GM12878 (cell line): ENCODE results near the gene NDUFV2. TPM values are rescaled to one million over a fixed set of nuclear protein-coding genes. Genes with fewer than 3 reads are reported as not detected.

Experiments used
- ATAC-seq: fragments of 200-7000 bp; cut with Tn5 transposase; 3 replicates; pipeline ENCODE4 v1.9.1; 2020; ENCODE audit warnings: mild to moderate bottlenecking, moderate library complexity
- BruUV-seq: library from RNA; stranded (reverse); fragments of 400-500 nt; replicated peaks from 2 replicates; lab custom pipeline; 2021; lab: Mats Ljungman, UMichigan
- CTCF ChIA-PET: fragments of 300-600 bp; sonication (Branson Sonifier 250); formaldehyde crosslinking; extraction: SDS; loops from one replicate; lab custom pipeline; 2021; ENCODE audit warnings: inconsistent platforms; lab: Yijun Ruan, JAX
- POLR2A ChIA-PET: fragments of 350-600 bp; formaldehyde crosslinking; extraction: SDS; loops from one replicate; lab custom pipeline; 2021; ENCODE audit warnings: inconsistent platforms; lab: Charles Lee
- RAD21 ChIA-PET: fragments of 300-600 bp; sonication (Branson Sonifier 250); formaldehyde crosslinking; loops from one replicate; lab custom pipeline; 2023; ENCODE audit warnings: antibody characterized with exemption; ENCODE audit not compliant: unreplicated experiment; lab: Charles Lee
- SMC1A ChIA-PET: fragments of 300-600 bp; sonication (Branson Sonifier 250); formaldehyde crosslinking; loops from one replicate; lab custom pipeline; 2023; ENCODE audit not compliant: unreplicated experiment, uncharacterized antibody; lab: Charles Lee
- DNase-seq: peaks from one replicate; pipeline ENCODE4 v3.0.0-alpha.2; 2011; ENCODE audit warnings: low read depth, low spot score
- FAIRE-seq: peaks from 3 replicates; lab custom pipeline; 2011; peaks lifted over from hg19 to GRCh38; lab: Jason Lieb, UNC
- H2AFZ ChIP-seq: 2 replicates; pipeline ENCODE4 v1.6.0; 2011; ENCODE audit warnings: low read depth, low read length, control low read depth; ENCODE audit not compliant: control insufficient read depth
- H3K27ac ChIP-seq: 2 replicates; pipeline ENCODE4 v1.5.1; 2011; ENCODE audit warnings: control low read depth; ENCODE audit not compliant: control insufficient read depth, insufficient read depth
- H3K27me3 ChIP-seq, 2 experiments: replicated peaks in 1 of 2; 2 replicates each; pipeline versions ENCODE4 v1.6.0 to v1.6.1; 2011; ENCODE audit warnings: low read length in 1 of 2; ENCODE audit not compliant: control insufficient read depth in 2 of 2, insufficient read depth in 2 of 2
- H3K36me3 ChIP-seq, 2 experiments: 2 replicates each; pipeline ENCODE4 v1.5.1; 2011; ENCODE audit warnings: low read length in 1 of 2; ENCODE audit not compliant: control insufficient read depth in 2 of 2, insufficient read depth in 2 of 2
- H3K4me1 ChIP-seq: 2 replicates; pipeline ENCODE4 v1.6.1; 2011; ENCODE audit warnings: mild to moderate bottlenecking, low read length, moderate library complexity, mixed read lengths; ENCODE audit not compliant: control insufficient read depth, insufficient read depth
- H3K4me2 ChIP-seq: 2 replicates; pipeline ENCODE4 v1.6.0; 2011; ENCODE audit warnings: control low read depth; ENCODE audit not compliant: control insufficient read depth, insufficient read depth
- H3K4me3 ChIP-seq: fragments of 200-600 bp; sonication (generic); 2 replicates; pipeline ENCODE4 v1.5.1; 2016
- H3K79me2 ChIP-seq: 2 replicates; pipeline ENCODE4 v1.6.0; 2011; ENCODE audit warnings: low read length; ENCODE audit not compliant: control insufficient read depth, insufficient read depth
- H3K9ac ChIP-seq: 2 replicates; pipeline ENCODE4 v1.8.0; 2011; ENCODE audit warnings: low read length, control low read depth, mixed read lengths; ENCODE audit not compliant: control insufficient read depth, insufficient read depth
- H3K9me3 ChIP-seq: replicated peaks from 3 replicates; pipeline ENCODE4 v1.5.1; 2011; ENCODE audit warnings: mild to moderate bottlenecking, low read length; ENCODE audit not compliant: control insufficient read depth, insufficient read depth
- H4K20me1 ChIP-seq: 2 replicates; pipeline ENCODE4 v1.6.0; 2011; ENCODE audit not compliant: control insufficient read depth, insufficient read depth
- ATF2 ChIP-seq: IDR thresholded peaks from 2 replicates; pipeline ENCODE4 v1.6.1; 2012; ENCODE audit warnings: low read length, inconsistent platforms
- ATF3 ChIP-seq: IDR thresholded peaks from 2 replicates; pipeline ENCODE4 v1.6.1; 2011; ENCODE audit warnings: low read depth, mild to moderate bottlenecking, low read length, moderate library complexity, borderline replicate concordance; ENCODE audit errors: extremely low read depth
- ATF7 ChIP-seq: fragments of 450-650 bp; IDR thresholded peaks from 2 replicates; pipeline ENCODE4 v1.6.1; 2016; ENCODE audit warnings: low read depth, mild to moderate bottlenecking
- BACH1 ChIP-seq: fragments of 450-650 bp; IDR thresholded peaks from 2 replicates; pipeline ENCODE4 v1.6.1; 2017; ENCODE audit warnings: mild to moderate bottlenecking, borderline replicate concordance
- BRCA1 ChIP-seq: IDR thresholded peaks from 2 replicates; pipeline ENCODE4 v1.6.1; 2011; ENCODE audit warnings: low read depth, low read length, improper control_type of control experiment
- GABPA ChIP-seq: IDR thresholded peaks from 2 replicates; pipeline ENCODE4 v1.6.1; 2014; ENCODE audit warnings: antibody characterized with exemption, low read depth, mild to moderate bottlenecking, inconsistent platforms
- IRF3 ChIP-seq: fragments of 450-650 bp; IDR thresholded peaks from 2 replicates; pipeline ENCODE4 v1.6.1; 2014; ENCODE audit warnings: mild to moderate bottlenecking
- MEF2B ChIP-seq: fragments of 450-650 bp; IDR thresholded peaks from 2 replicates; pipeline ENCODE4 v1.6.1; 2018; ENCODE audit warnings: mild to moderate bottlenecking, moderate library complexity; ENCODE audit not compliant: partially characterized antibody, poor library complexity, severe bottlenecking
- MTA2 ChIP-seq: fragments of 450-650 bp; IDR thresholded peaks from 2 replicates; pipeline ENCODE4 v1.6.1; 2016; ENCODE audit warnings: low read depth, mild to moderate bottlenecking, moderate library complexity
- NFYB ChIP-seq: IDR thresholded peaks from 2 replicates; pipeline ENCODE4 v1.6.1; 2011; ENCODE audit warnings: low read depth, mild to moderate bottlenecking, low read length, improper control_type of control experiment, moderate library complexity; ENCODE audit not compliant: insufficient read depth
- NR2F1 ChIP-seq: fragments of 450-650 bp; conservative IDR thresholded peaks from 2 replicates; pipeline ENCODE4 v1.6.1; 2017; ENCODE audit warnings: mild to moderate bottlenecking
- PKNOX1 ChIP-seq: fragments of 450-650 bp; IDR thresholded peaks from 2 replicates; pipeline ENCODE4 v1.6.1; 2016; ENCODE audit warnings: mild to moderate bottlenecking
- POLR2AphosphoS5 ChIP-seq: IDR thresholded peaks from 2 replicates; pipeline ENCODE4 v1.6.1; 2011; ENCODE audit warnings: mild to moderate bottlenecking, low read length, inconsistent platforms
- SPI1 ChIP-seq: IDR thresholded peaks from 2 replicates; pipeline ENCODE4 v1.6.1; 2011; ENCODE audit warnings: low read depth, mild to moderate bottlenecking, low read length, moderate library complexity, borderline replicate concordance; ENCODE audit not compliant: insufficient read depth
- TARDBP ChIP-seq: IDR thresholded peaks from 2 replicates; pipeline ENCODE4 v1.6.1; 2016; ENCODE audit warnings: borderline replicate concordance
- TCF7 ChIP-seq: IDR thresholded peaks from 2 replicates; pipeline ENCODE4 v1.6.1; 2014; ENCODE audit warnings: antibody characterized with exemption, borderline replicate concordance
- ZZZ3 ChIP-seq: IDR thresholded peaks from 2 replicates; pipeline ENCODE4 v1.6.1; 2011; ENCODE audit warnings: low read depth; ENCODE audit not compliant: control insufficient read depth, insufficient read length
- WGBS: methylation state at CpG from one replicate; pipeline ENCODE4 v1.1.6; 2016; ENCODE audit warnings: low lambda C conversion rate; ENCODE audit not compliant: insufficient replicate concordance, insufficient coverage; ENCODE audit errors: missing lambda C conversion rate; 5-methylcytosine and 5-hydroxymethylcytosine counted together
- in situ Hi-C: fragments of 300-500 bp; cut with MboI; formaldehyde crosslinking; loops from 9 replicates; pipeline ENCODE4 v1.14.3; 2018; ENCODE audit warnings: mixed read lengths
- intact Hi-C: fragments of 100-400 bp; cut with micrococcal nuclease; formaldehyde crosslinking; loops from one replicate; pipeline ENCODE4 v1.14.2; 2022; ENCODE audit not compliant: unreplicated experiment
- polyA plus RNA-seq, 11 experiments: library from polyadenylated mRNA; depleted of rRNA in 4 of 11; unstranded in 6 of 11; stranded (reverse) in 5 of 11; fragments of >200 nt; fragmentation: Nextera tagmentation in 4 of 11; fragmentation: Illumina TruSeq in 1 of 11; extraction: Ambion mirVana in 4 of 11; extraction: Trizol in 1 of 11; gene quantifications; 1 replicate in 1 of 11; 2 replicates in 10 of 11; pipeline versions ENCODE4 v1.2.1 to v1.2.3, GENCODE V29; 2011 to 2016; ENCODE audit warnings: inconsistent platforms in 2 of 11, missing spikeins in 2 of 11, low read depth in 1 of 11
- total RNA-seq, 4 experiments: library from RNA; depleted of rRNA in 3 of 4; stranded (reverse); fragments of >200 nt in 3 of 4; fragmentation: Illumina TruSeq in 1 of 4; extraction: Trizol in 1 of 4; gene quantifications; 2 replicates each; pipeline versions ENCODE4 v1.2.1 to v1.2.3, GENCODE V29; 2013 to 2021
- TF ChIP-seq, protein P1 (sequence below): fragments of 450-650 bp; IDR thresholded peaks from 2 replicates; pipeline ENCODE4 v1.6.1; 2016; ENCODE audit warnings: mild to moderate bottlenecking

Gene NDUFV2
- total and polyA plus RNA-seq, 10 of the 15 experiments (the other 5 are each of a cell fraction or from before 2014, with no cell fraction given), result 236 to 590 (median 321) TPM

- CTCF ChIA-PET, result interaction anchor here (0.6 to 2.4 kb wide), 5 partner anchors 8 to 223 kb away, joined by 3 to 13 read pairs (median 5); no protein-coding TSS in a partner anchor
- TF ChIP-seq BRCA1, result no peak
- no peak for TF ChIP-seq ATF3
- no peak for TF ChIP-seq PKNOX1
- TF ChIP-seq, protein P1, sequence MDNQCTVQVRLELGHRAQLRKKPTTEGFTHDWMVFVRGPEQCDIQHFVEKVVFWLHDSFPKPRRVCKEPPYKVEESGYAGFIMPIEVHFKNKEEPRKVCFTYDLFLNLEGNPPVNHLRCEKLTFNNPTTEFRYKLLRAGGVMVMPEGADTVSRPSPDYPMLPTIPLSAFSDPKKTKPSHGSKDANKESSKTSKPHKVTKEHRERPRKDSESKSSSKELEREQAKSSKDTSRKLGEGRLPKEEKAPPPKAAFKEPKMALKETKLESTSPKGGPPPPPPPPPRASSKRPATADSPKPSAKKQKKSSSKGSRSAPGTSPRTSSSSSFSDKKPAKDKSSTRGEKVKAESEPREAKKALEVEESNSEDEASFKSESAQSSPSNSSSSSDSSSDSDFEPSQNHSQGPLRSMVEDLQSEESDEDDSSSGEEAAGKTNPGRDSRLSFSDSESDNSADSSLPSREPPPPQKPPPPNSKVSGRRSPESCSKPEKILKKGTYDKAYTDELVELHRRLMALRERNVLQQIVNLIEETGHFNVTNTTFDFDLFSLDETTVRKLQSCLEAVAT, result no peak
- no peak for TF ChIP-seq SPI1
- no peak for TF ChIP-seq BACH1
- TF ChIP-seq TARDBP, result no peak
- TF ChIP-seq ATF2, result no peak
- no peak for TF ChIP-seq POLR2AphosphoS5
- no peak for TF ChIP-seq GABPA
- TF ChIP-seq NFYB, result no peak
- TF ChIP-seq MTA2, result 0 out of 2 replicates have a peak, but pooled peaks have one; percentile 19
- no peak for TF ChIP-seq TCF7
- TF ChIP-seq IRF3, result no peak
- TF ChIP-seq NR2F1, result 0 out of 2 replicates have a peak, but pooled peaks have one; percentile 33
- no peak for TF ChIP-seq ZZZ3
- no peak for TF ChIP-seq MEF2B
- TF ChIP-seq ATF7, result 0 out of 2 replicates have a peak, but pooled peaks have one; percentile 38
Measured at GRCh38 chr18:9113468-9114149, 11.1 kb downstream of the NDUFV2 start.

More at GRCh38 chr18:9113468-9114149, 11.1 kb downstream of the NDUFV2 start:
- peak overlapping the region; percentile 39 for H3K9ac ChIP-seq
- POLR2A ChIA-PET, result interaction anchor here (1.0 to 6.4 kb wide), 4 partner anchors 10 to 40 kb away, joined by 3 to 42 read pairs (median 4); partner anchors contain the start of gene NDUFV2
- peak; percentile 20 for ATAC-seq
- 0% methylated on average over 7 of the region's 7 CpGs for WGBS
- BruUV-seq, result no TSS peak
- peaks cover 100% of the 10 kb centered on the region for H3K79me2 ChIP-seq
- H3K4me3 ChIP-seq, result peak overlapping the region; percentile 49; the same call in 1 of the 2 replicates
- intact Hi-C loops (loop anchor here (1.0 kb wide), 1 partner anchor 10 kb away; no protein-coding TSS in a partner anchor), in situ Hi-C loops (no loop called here)
- FAIRE-seq, result no peak
- H4K20me1 ChIP-seq, result no peaks in the 10 kb centered on the region
- peak overlapping the region; percentile 68 for H3K27ac ChIP-seq
- SMC1A ChIA-PET, result interaction anchor here (0.6 to 8.5 kb wide), 11 partner anchors 9 to 226 kb away, joined by 3 to 137 read pairs (median 4); partner anchors contain the start of gene ANKRD12
- RAD21 ChIA-PET, result interaction anchor here (1.3 to 2.6 kb wide), 4 partner anchors 8 to 28 kb away, joined by 4 to 8 read pairs (median 7); no protein-coding TSS in a partner anchor
- no peaks in the 10 kb centered on the region for H3K27me3 ChIP-seq
- H3K9me3 ChIP-seq, result no peaks in the 10 kb centered on the region; the same call in 2 of the 3 replicates
- peaks cover 0 to 7% of the 10 kb centered on the region in 2 experiments; a peak in 2 of 4 replicates for H3K36me3 ChIP-seq
- peaks cover 20% of the 10 kb centered on the region for H3K4me1 ChIP-seq
- H3K4me2 ChIP-seq, result peak overlapping the region; percentile 72
- no peak for DNase-seq
- no peak overlapping the region for H2AFZ ChIP-seq
